ENCODE data around the gene MALSU1. TPM values are rescaled to one million over a fixed set of nuclear protein-coding genes. Genes with fewer than 3 reads are reported as not detected.

The MALSU1 gene
- total RNA-seq, result 100 to 1,000 TPM in 3 of 4 donors, 10 to 100 TPM in 1; 83.8 to 112 (median 109) TPM

DNA sequence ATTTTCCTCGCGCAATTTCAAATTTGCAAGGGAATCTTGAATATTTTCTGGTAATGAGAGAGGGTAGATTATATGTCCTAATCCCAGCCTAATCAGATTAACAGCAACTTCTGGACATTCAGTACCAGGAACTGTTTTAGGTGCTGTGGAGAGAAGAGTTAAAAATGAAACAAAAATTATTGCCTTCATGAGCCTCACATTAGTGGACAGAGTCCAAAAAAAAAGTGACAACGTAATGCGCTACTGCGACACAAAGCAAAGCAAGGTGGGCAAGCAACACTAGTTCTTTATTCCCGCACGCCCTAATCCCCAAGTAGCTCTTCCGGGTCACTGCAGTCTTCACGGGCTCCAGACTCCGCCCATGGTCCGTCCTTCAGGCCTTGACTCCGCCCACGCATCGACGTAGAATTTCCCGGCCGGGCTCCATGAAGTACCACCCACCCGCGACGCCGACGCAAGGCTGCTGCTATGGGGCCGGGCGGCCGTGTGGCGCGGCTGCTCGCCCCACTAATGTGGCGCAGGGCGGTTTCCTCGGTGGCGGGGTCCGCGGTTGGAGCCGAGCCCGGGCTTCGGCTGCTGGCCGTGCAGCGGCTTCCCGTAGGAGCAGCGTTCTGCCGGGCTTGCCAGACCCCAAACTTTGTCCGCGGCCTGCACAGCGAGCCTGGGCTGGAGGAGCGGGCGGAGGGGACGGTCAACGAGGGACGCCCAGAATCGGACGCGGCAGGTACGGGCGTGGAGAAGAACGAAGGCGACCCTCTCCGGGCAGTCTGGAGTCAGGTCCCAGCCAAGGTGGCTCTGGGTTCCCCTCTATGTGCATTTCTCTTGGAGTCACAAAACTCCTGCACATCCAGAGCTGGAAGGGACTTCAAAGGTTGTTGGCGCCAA lies at the start of gene MALSU1:
Gene MALSU1 (plus strand): TSS at position 455 of the 885 bp plus-strand sequence. CDS start 14 bp downstream, at position 469.
- Histone ChIP-seq H3K9me3 (no peaks in the 10 kb centered on the region), H3K4me3 (peak within 1 kb of the TSS; percentile 78 to 99 (median 91)), H3K4me1 (peaks cover 25 to 34% of the 10 kb centered on the region in 2 donors), H3K27ac (peak within 1 kb of the TSS; percentile 86 to 93 (median 88)), H3K27me3 (no peaks in the 10 kb centered on the region), H3K36me3 (peaks cover 0 to 4% of the 10 kb centered on the region in 2 donors)
- peak; percentile 83 to 90 for TF ChIP-seq POLR2A (IDR thresholded peaks at IDR 0.05)
- TF ChIP-seq, protein P1, sequence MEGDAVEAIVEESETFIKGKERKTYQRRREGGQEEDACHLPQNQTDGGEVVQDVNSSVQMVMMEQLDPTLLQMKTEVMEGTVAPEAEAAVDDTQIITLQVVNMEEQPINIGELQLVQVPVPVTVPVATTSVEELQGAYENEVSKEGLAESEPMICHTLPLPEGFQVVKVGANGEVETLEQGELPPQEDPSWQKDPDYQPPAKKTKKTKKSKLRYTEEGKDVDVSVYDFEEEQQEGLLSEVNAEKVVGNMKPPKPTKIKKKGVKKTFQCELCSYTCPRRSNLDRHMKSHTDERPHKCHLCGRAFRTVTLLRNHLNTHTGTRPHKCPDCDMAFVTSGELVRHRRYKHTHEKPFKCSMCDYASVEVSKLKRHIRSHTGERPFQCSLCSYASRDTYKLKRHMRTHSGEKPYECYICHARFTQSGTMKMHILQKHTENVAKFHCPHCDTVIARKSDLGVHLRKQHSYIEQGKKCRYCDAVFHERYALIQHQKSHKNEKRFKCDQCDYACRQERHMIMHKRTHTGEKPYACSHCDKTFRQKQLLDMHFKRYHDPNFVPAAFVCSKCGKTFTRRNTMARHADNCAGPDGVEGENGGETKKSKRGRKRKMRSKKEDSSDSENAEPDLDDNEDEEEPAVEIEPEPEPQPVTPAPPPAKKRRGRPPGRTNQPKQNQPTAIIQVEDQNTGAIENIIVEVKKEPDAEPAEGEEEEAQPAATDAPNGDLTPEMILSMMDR (IDR thresholded peaks at IDR 0.05 in 4 of 5, conservative IDR thresholded peaks at IDR 0.05 in 1 of 5), result no peak
- DNase-seq (peak; percentile 94 to 95), ATAC-seq (peak; percentile 100)
- intact Hi-C loops (cut with DNase I; ENCODE audit: low total_unique reads), result loop anchor here (1.0 to 2.0 kb wide), 2 partner anchors 26 to 118 kb away; no protein-coding TSS in a partner anchor
- in situ Hi-C loops (cut with MboI; ENCODE audit: low sequenced_read_pairs in 4 of 4), result no loop called here

GRCh38 chr7:23249486-23249885 lies 49.7 kb upstream of the MALSU1 start:
- H3K36me3 ChIP-seq, result no peaks in the 10 kb centered on the region
- no peak for TF ChIP-seq POLR2A (IDR thresholded peaks at IDR 0.05)
- TF ChIP-seq, protein P1 (IDR thresholded peaks at IDR 0.05 in 4 of 5, conservative IDR thresholded peaks at IDR 0.05 in 1 of 5), result no peak
- ATAC-seq, result no peak
- intact Hi-C loops (cut with DNase I; ENCODE audit: low total_unique reads) (no loop called here), in situ Hi-C loops (cut with MboI; ENCODE audit: low sequenced_read_pairs in 4 of 4) (no loop called here)
- H3K27ac ChIP-seq, result no peak overlapping the region
- H3K4me3 ChIP-seq, result no peak overlapping the region
- H3K9me3 ChIP-seq, result no peaks in the 10 kb centered on the region
- no peak for DNase-seq
- peaks cover 24 to 37% (median 29%) of the 10 kb centered on the region in 3 donors for H3K27me3 ChIP-seq
- H3K4me1 ChIP-seq, result peaks cover 6 to 9% of the 10 kb centered on the region in 2 donors

GRCh38 chr7:23254051-23254681 lies 45.0 kb upstream of the MALSU1 start:
- Histone ChIP-seq H3K4me3 (no peak overlapping the region), H3K36me3 (no peaks in the 10 kb centered on the region), H3K9me3 (no peaks in the 10 kb centered on the region), H3K4me1 (no peaks in the 10 kb centered on the region), H3K27me3 (peaks cover under 1 to 16% (median 11%) of the 10 kb centered on the region in 3 donors), H3K27ac (no peak overlapping the region)
- no peak for DNase-seq
- in situ Hi-C loops (cut with MboI; ENCODE audit: low sequenced_read_pairs in 4 of 4), result loop anchor here in 3 of 4 donors (25.0 kb wide), 1 partner anchor 458 kb away; the partner anchor contains the start of gene STK31 (in 3 of the 3)
- intact Hi-C loops (cut with DNase I; ENCODE audit: low total_unique reads), result no loop called here
- TF ChIP-seq POLR2A (IDR thresholded peaks at IDR 0.05), result no peak
- TF ChIP-seq, protein P1 (IDR thresholded peaks at IDR 0.05 in 4 of 5, conservative IDR thresholded peaks at IDR 0.05 in 1 of 5), result no peak
- ATAC-seq, result no peak

- in situ Hi-C loops (cut with MboI; ENCODE audit: low sequenced_read_pairs in 4 of 4) (loop anchor here in 3 of 4 donors (25.0 kb wide), 1 partner anchor 456 kb away; the partner anchor contains the start of gene STK31 (in 3 of the 3)), intact Hi-C loops (cut with DNase I; ENCODE audit: low total_unique reads) (no loop called here)
- H3K27me3 ChIP-seq, result peaks cover 0 to under 1% (median 0%) of the 10 kb centered on the region in 3 donors
- no peaks in the 10 kb centered on the region for H3K9me3 ChIP-seq
- no peak for TF ChIP-seq POLR2A (IDR thresholded peaks at IDR 0.05)
- TF ChIP-seq, protein P1 (IDR thresholded peaks at IDR 0.05 in 4 of 5, conservative IDR thresholded peaks at IDR 0.05 in 1 of 5), result no peak
- H3K4me3 ChIP-seq, result no peak overlapping the region
- no peaks in the 10 kb centered on the region for H3K36me3 ChIP-seq
- DNase-seq (no peak), ATAC-seq (no peak)
- no peaks in the 10 kb centered on the region for H3K4me1 ChIP-seq
- no peak overlapping the region for H3K27ac ChIP-seq
Measured at GRCh38 chr7:23256731-23257130, 42.4 kb upstream of the MALSU1 start.
